ENCODE results near the gene ABL1.
"Not testable (repeated sequence)": the region's sequence is repeated elsewhere in the genome, so short reads cannot be mapped to it uniquely, and the experiment has no call there.

The ABL1 gene

DNA sequence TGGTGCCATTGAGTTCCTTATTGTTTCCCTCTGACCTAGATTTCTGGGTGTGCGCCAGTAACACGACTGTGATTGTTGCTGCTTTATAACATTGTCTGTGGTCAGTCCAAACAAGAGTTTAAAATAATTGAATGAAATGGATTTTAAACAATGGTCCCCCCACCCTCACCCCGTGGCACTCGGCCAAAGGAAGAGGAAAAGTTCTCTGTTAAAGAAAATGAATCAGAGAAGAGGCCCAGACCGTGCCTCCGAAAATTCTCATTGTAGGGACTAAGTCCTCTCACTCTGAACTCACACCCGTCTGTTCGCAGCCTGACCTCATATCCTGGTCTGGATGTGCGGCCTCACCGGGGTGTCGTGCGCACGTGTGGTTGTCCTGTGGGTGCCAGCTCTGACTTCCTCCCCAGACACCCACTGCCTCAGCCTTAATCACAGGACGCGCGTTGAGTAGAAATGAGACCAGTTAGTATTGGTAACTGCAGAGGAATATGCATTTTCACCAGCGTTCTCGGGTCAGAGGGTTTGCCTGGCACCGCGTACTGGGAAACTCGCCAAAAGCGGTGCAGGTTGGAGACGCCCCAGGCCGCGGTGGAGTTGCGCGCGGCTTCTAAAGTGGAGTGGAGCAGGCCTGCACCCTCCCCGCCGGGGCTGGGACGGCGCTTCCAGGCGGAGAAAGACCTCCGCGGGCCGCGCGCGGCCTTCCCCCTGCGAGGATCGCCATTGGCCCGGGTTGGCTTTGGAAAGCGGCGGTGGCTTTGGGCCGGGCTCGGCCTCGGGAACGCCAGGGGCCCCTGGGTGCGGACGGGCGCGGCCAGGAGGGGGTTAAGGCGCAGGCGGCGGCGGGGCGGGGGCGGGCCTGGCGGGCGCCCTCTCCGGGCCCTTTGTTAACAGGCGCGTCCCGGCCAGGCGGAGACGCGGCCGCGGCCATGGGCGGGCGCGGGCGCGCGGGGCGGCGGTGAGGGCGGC lies at the start of gene ABL1:
Gene ABL1, plus strand, starts transcription at position 884 of the 966 bp plus-strand sequence. CDS start 193 bp downstream, outside the sequence.
- TF ChIP-seq, protein P1, sequence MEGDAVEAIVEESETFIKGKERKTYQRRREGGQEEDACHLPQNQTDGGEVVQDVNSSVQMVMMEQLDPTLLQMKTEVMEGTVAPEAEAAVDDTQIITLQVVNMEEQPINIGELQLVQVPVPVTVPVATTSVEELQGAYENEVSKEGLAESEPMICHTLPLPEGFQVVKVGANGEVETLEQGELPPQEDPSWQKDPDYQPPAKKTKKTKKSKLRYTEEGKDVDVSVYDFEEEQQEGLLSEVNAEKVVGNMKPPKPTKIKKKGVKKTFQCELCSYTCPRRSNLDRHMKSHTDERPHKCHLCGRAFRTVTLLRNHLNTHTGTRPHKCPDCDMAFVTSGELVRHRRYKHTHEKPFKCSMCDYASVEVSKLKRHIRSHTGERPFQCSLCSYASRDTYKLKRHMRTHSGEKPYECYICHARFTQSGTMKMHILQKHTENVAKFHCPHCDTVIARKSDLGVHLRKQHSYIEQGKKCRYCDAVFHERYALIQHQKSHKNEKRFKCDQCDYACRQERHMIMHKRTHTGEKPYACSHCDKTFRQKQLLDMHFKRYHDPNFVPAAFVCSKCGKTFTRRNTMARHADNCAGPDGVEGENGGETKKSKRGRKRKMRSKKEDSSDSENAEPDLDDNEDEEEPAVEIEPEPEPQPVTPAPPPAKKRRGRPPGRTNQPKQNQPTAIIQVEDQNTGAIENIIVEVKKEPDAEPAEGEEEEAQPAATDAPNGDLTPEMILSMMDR (conservative IDR thresholded peaks at IDR 0.05; ENCODE audit: control insufficient read depth, insufficient read depth, low read depth, low read length), result no peak
- H3K4me3 ChIP-seq (ENCODE audit: control insufficient read depth, low read depth, low read length), result peak within 1 kb of the TSS; percentile 75
- peak; percentile 92 for DNase-seq (ENCODE audit: low read depth)

DNA sequence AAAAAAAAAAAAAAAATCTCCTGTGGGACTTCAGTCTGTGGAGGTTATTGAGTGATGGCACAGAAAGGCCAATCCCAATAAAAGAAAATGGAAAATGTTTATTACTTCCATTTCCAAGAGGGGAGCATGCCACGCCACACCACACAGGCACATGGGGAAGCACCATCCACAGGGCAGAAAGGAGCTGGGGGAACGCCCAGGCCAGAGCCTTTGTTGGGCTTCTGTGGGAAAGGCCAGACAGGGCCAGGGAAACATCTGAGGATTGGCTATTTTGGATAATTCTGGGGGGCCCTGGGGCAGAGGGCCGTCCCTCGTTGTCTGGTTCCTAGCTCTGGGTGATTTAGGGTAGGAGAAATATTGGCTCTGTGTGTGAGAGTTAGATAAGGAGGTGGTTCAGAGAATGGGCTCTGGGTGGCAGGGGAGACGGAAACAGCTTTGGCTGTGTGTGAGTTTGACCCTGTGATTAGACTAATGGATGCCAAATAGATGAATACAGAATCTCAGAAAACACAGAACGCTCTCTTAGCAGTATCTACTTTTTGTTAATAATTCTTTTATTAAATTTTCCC lies 49.0 kb upstream of the ABL1 start:
- TF ChIP-seq, protein P1 (conservative IDR thresholded peaks at IDR 0.05; ENCODE audit: control insufficient read depth, insufficient read depth, low read depth, low read length), result no peak
- no peak overlapping the region for H3K4me3 ChIP-seq (ENCODE audit: control insufficient read depth, low read depth, low read length)
- DNase-seq (ENCODE audit: low read depth), result no peak

DNA sequence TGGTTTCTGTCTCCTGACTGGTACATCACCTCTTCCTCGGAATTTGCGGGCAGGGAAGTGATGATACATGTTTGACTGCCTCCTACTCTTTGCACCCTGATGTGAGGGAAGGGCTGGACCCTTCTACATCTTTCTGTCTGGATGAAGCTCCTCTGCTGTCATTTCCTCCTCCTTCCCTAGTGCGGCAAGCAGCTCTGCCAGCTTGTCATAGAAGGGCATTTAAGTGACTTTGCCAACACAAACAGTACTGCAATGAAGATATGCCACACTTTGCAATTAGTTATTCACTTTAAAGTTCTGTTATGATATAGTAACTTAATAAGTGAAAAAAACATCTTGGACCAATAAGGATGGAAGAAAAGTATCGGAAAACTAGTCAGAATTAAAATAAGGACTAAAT lies 48.5 kb upstream of the ABL1 start:
- H3K4me3 ChIP-seq (ENCODE audit: control insufficient read depth, low read depth, low read length), result no peak overlapping the region
- TF ChIP-seq, protein P1 (conservative IDR thresholded peaks at IDR 0.05; ENCODE audit: control insufficient read depth, insufficient read depth, low read depth, low read length), result no peak
- DNase-seq (ENCODE audit: low read depth), result no peak

DNA sequence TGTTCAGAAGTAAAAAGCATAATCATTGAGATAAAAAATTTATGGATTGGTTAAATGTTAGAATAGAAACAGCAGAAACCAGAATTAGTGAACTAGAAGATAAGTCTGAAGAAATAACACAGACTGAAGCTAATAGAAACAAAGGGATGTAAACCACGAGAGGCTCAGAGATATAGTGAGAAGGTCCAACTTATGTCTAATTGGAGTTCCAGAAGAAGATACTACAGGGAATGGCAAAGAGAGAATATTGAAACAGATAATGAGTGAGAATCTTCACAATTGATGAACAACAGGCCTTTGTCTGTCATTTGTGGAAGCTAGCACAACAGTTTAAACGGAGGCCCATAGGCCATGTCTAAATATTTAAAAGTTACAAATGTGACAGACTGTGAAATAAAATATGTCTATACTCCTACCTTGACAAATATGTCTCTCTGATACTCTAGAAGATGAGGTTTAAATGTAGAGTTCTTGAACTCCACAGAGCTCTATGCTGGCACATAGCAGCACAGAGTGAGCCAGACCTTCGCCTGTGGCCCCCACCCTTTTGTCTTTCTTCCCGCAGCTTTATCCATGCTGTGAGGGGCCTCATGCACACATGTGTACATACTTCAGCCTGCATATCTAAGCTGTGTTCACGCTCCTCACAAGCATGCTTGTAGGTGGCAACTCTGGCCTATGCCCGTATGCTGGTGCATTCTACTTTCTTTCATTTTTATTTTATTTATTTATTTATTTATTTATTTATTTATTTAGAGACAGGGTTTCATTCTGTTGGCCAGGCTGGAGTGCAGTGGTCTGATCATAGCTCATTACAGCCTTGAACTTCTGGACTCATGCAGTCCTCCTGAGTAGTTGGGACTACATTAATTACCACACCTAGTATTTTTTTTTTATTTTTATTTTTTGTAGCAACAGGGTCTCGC lies 45.0 kb upstream of the ABL1 start:
- no peak overlapping the region for H3K4me3 ChIP-seq (ENCODE audit: control insufficient read depth, low read depth, low read length)
- TF ChIP-seq, protein P1 (conservative IDR thresholded peaks at IDR 0.05; ENCODE audit: control insufficient read depth, insufficient read depth, low read depth, low read length), result no peak
- DNase-seq (ENCODE audit: low read depth), result no peak

DNA sequence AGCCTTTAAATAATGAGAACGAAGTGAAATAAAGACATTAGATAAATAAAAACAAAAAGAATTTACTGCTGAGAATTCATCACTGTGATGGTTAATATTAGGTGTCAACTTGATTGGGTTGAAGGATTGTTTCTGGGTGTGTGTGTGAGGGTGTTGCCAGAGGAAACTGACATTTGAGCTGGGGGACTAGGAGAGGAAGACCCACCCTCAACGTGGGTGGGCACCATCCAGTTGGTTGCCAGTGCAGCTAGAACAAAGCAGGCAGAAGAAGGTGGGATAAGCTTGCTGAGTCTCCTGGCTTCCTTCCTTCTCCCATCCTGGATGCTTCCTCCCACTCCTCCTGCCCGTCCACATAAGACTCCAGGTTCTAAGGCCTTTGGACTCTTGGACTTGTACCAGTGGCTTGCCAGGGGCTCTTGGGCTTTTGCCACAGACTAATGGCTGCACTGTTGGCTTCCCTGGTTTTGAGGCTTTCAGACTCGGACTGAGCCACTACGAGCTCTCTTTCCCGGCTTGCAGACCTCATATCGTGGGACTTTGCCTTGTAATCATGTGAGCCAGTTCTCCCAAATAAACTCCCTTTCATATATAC lies 43.7 kb upstream of the ABL1 start:
- DNase-seq (ENCODE audit: low read depth), result no peak
- TF ChIP-seq, protein P1 (conservative IDR thresholded peaks at IDR 0.05; ENCODE audit: control insufficient read depth, insufficient read depth, low read depth, low read length), result no peak
- no peak overlapping the region for H3K4me3 ChIP-seq (ENCODE audit: control insufficient read depth, low read depth, low read length)

DNA sequence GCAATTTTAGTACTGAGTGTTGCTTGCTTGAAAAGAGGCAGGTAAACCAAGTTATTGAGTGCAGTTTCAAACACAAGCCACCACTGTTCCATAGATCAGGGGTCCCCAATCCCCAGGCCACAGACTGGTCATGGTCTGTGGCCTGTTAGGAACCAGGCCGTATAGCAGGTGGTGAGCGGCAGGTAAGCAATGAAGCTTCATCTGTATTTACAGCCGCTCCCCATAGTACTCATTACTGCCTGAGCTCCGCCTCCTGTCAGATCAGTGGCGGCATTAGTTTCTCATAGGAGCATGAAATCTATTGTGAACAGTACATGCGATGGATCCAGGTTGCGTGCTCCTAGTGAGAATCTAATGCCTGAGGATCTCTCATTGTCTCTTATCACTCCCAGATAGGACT lies 41.5 kb upstream of the ABL1 start:
- TF ChIP-seq, protein P1 (conservative IDR thresholded peaks at IDR 0.05; ENCODE audit: control insufficient read depth, insufficient read depth, low read depth, low read length), result no peak
- no peak for DNase-seq (ENCODE audit: low read depth)
- no peak overlapping the region for H3K4me3 ChIP-seq (ENCODE audit: control insufficient read depth, low read depth, low read length)

DNA sequence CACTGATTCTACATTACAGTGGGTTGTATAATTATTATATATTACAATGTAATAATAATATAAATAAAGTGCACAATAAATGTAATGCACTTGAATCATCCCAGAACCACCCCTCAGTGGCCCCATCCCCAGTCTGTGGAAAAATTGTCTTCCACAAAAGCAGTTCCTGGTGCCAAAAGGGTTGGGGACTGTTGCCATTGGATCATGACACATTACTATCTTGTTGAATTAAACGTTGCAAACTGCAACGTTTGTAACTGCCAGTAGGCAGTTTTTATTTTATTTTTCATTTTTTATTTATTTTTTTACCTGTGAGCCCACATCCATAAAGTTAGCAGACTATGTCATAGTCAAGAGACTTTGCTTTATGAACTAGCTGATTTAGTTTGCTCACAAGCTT lies 41.0 kb upstream of the ABL1 start:
- DNase-seq (ENCODE audit: low read depth), result peak; percentile 28
- H3K4me3 ChIP-seq (ENCODE audit: control insufficient read depth, low read depth, low read length), result not testable (repeated sequence)

DNA sequence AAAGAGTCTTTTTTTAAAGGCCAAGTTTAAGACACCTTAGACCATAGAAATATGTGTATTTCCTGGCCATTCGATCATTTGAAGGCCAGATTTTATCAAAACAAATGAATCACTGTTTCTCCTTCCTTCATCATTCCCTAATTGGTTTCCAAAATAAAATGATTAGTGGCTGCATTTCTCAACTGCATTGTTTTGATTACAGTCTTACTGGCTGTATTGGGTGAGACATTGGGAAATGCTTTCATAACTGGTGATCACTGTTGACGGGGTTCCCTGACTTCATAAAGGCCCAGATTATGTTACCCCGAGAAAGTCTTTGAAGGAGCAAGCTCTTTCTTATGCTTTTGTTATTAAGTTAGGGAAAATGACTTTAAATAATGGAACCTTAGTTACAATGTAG lies 40.6 kb upstream of the ABL1 start:
- DNase-seq (ENCODE audit: low read depth), result peak; percentile 93
- H3K4me3 ChIP-seq (ENCODE audit: control insufficient read depth, low read depth, low read length), result not testable (repeated sequence)
